Neural cell (in vitro differentiated cells): Measurements from ENCODE around the gene PPM1J. TPM values are rescaled to one million over a fixed set of nuclear protein-coding genes. Genes with fewer than 3 reads are reported as not detected.

Experiments
- H2AFZ ChIP-seq: fragments of 200-600, 300-800 bp; sonication (generic), shearing (Covaris generic); 2 replicates; pipeline ENCODE4 v1.6.0; 2014; ENCODE audit warnings: low read depth, mild to moderate bottlenecking, antibody characterized with exemption, low read length, moderate library complexity
- H3F3A ChIP-seq: fragments of 200-600 bp; shearing (Covaris generic); 2 replicates; pipeline ENCODE4 v1.6.1; 2016; ENCODE audit warnings: mild to moderate bottlenecking, moderate library complexity, mixed read lengths, antibody characterized with exemption, low read length; ENCODE audit not compliant: insufficient read depth, poor library complexity, severe bottlenecking
- H3K27ac ChIP-seq: fragments of 200-600, 300-800 bp; sonication (generic), shearing (Covaris generic); 2 replicates; pipeline ENCODE4 v1.5.1; 2014; ENCODE audit warnings: mild to moderate bottlenecking, low read length, moderate library complexity
- H3K27me3 ChIP-seq: fragments of 300-800, 200-600 bp; sonication (generic), shearing (Covaris generic); 2 replicates; pipeline ENCODE4 v1.6.0; 2014; ENCODE audit warnings: mild to moderate bottlenecking, low read depth, low read length, moderate library complexity; ENCODE audit not compliant: insufficient read depth
- H3K36me3 ChIP-seq: fragments of 300-800, 200-600 bp; sonication (generic), shearing (Covaris generic); 2 replicates; pipeline ENCODE4 v1.5.1; 2014; ENCODE audit warnings: mild to moderate bottlenecking, antibody characterized with exemption, low read length, moderate library complexity; ENCODE audit not compliant: insufficient read depth
- H3K4me2 ChIP-seq: fragments of 300-800, 200-600 bp; sonication (generic), shearing (Covaris generic); 2 replicates; pipeline ENCODE4 v1.6.0; 2014; ENCODE audit warnings: mild to moderate bottlenecking, low read length
- H3K4me3 ChIP-seq: fragments of 300-800, 200-600 bp; sonication (generic), shearing (Covaris generic); 2 replicates; pipeline ENCODE4 v1.5.1; 2014; ENCODE audit warnings: mild to moderate bottlenecking, low read length, moderate library complexity
- H3K79me2 ChIP-seq: fragments of 200-600 bp; shearing (Covaris generic); replicated peaks from 2 replicates; pipeline ENCODE4 v1.6.0; 2014; ENCODE audit warnings: mild to moderate bottlenecking, low read length, moderate library complexity; ENCODE audit not compliant: insufficient read depth
- H3K9ac ChIP-seq: fragments of 300-800, 200-600 bp; sonication (generic), shearing (Covaris generic); 2 replicates; pipeline ENCODE4 v1.6.1; 2016; ENCODE audit warnings: mild to moderate bottlenecking, low read length, mixed read lengths
- H3K9me2 ChIP-seq: fragments of 200-600 bp; shearing (Covaris generic); 2 replicates; pipeline ENCODE4 v1.6.1; 2016; ENCODE audit warnings: mild to moderate bottlenecking, low read length, mixed read lengths; ENCODE audit not compliant: insufficient read depth
- H3K9me3 ChIP-seq: fragments of 200-600, 300-800 bp; sonication (generic), shearing (Covaris generic); 2 replicates; pipeline ENCODE4 v1.6.1; 2016; ENCODE audit warnings: mild to moderate bottlenecking, mixed run types, low read length, moderate library complexity, mixed read lengths
- H4K20me1 ChIP-seq: fragments of 200-600 bp; shearing (Covaris generic); 2 replicates; pipeline ENCODE4 v1.6.1; 2016; ENCODE audit warnings: mild to moderate bottlenecking, mixed run types; ENCODE audit not compliant: insufficient read depth
- EP300 ChIP-seq: fragments of 450-650 bp; conservative IDR thresholded peaks from 2 replicates; pipeline ENCODE4 v1.6.1; 2014; ENCODE audit warnings: antibody characterized with exemption, mild to moderate bottlenecking, moderate library complexity; ENCODE audit not compliant: poor library complexity, severe bottlenecking
- EZH2 ChIP-seq: fragments of 200-600, 300-800 bp; shearing (Covaris generic), sonication (generic); IDR thresholded peaks from 2 replicates; pipeline ENCODE4 v1.6.1; 2014; ENCODE audit warnings: antibody characterized with exemption, low read length, borderline replicate concordance, mild to moderate bottlenecking; ENCODE audit not compliant: insufficient read depth, poor library complexity, severe bottlenecking
- MXI1 ChIP-seq: fragments of 450-650 bp; conservative IDR thresholded peaks from 2 replicates; pipeline ENCODE4 v1.6.1; 2014; ENCODE audit warnings: antibody characterized with exemption, mild to moderate bottlenecking; ENCODE audit not compliant: poor library complexity, severe bottlenecking
- POLR2AphosphoS5 ChIP-seq: IDR thresholded peaks from 2 replicates; pipeline ENCODE4 v1.6.1; 2012
- RAD21 ChIP-seq: fragments of 450-650 bp; conservative IDR thresholded peaks from 2 replicates; pipeline ENCODE4 v1.6.1; 2014; ENCODE audit warnings: antibody characterized with exemption, mild to moderate bottlenecking, moderate library complexity
- SMC3 ChIP-seq: fragments of 450-650 bp; conservative IDR thresholded peaks from 2 replicates; pipeline ENCODE4 v1.6.1; 2014; ENCODE audit warnings: antibody characterized with exemption, mild to moderate bottlenecking, moderate library complexity; ENCODE audit not compliant: poor library complexity
- TAF1 ChIP-seq: IDR thresholded peaks from 2 replicates; pipeline ENCODE4 v1.6.1; 2012; ENCODE audit warnings: low read depth
- polyA plus RNA-seq: library from polyadenylated mRNA; depleted of rRNA; stranded (reverse); fragments of >200 nt; gene quantifications from 2 replicates; pipeline ENCODE4 v1.2.3, GENCODE V29; 2014
- TF ChIP-seq, protein P1 (sequence below): IDR thresholded peaks from 2 replicates; pipeline ENCODE4 v1.6.1; 2012; ENCODE audit warnings: borderline replicate concordance
- TF ChIP-seq, protein P2 (sequence below): fragments of 450-650 bp; IDR thresholded peaks from 2 replicates; pipeline ENCODE4 v1.5.1; 2014; ENCODE audit warnings: antibody characterized with exemption, mild to moderate bottlenecking, moderate library complexity; ENCODE audit not compliant: poor library complexity, severe bottlenecking

PPM1J gene
- polyA plus RNA-seq, 1 donor from 2014 or later: 0.16 TPM

DNA sequence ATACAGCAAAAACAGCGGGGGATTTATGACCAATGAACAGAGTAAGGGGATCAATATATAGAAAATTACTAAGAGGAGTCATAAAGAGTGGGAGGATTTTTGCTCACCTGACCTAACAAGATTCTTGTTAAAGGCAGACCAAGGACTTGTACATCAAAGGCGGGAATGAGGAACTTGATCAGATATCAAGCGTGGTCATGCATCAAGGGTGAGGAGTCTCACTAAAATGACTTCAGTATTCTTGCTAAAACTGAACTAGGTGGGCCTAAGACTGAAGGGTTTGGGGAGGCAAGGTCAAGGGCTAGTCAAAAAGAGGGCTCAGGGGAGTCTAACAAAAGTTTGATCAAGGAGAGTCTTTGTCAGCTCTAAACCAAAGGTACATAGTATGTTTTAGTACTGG, 38.6 kb downstream of the PPM1J start:
- H3K9me2 ChIP-seq: no peaks in the 10 kb centered on the region
- H3K79me2 ChIP-seq: no peaks in the 10 kb centered on the region
- peaks cover 2% of the 10 kb centered on the region for H3K36me3 ChIP-seq
- H3K4me2 ChIP-seq: no peak overlapping the region
- no peak overlapping the region for H3K4me3 ChIP-seq
- no peaks in the 10 kb centered on the region for H3K9me3 ChIP-seq
- no peak overlapping the region for H3K27ac ChIP-seq
- H3K9ac ChIP-seq: no peak overlapping the region
- no peaks in the 10 kb centered on the region for H3F3A ChIP-seq
- H2AFZ ChIP-seq: no peak overlapping the region
- no peaks in the 10 kb centered on the region for H4K20me1 ChIP-seq
- TF ChIP-seq, protein P1, sequence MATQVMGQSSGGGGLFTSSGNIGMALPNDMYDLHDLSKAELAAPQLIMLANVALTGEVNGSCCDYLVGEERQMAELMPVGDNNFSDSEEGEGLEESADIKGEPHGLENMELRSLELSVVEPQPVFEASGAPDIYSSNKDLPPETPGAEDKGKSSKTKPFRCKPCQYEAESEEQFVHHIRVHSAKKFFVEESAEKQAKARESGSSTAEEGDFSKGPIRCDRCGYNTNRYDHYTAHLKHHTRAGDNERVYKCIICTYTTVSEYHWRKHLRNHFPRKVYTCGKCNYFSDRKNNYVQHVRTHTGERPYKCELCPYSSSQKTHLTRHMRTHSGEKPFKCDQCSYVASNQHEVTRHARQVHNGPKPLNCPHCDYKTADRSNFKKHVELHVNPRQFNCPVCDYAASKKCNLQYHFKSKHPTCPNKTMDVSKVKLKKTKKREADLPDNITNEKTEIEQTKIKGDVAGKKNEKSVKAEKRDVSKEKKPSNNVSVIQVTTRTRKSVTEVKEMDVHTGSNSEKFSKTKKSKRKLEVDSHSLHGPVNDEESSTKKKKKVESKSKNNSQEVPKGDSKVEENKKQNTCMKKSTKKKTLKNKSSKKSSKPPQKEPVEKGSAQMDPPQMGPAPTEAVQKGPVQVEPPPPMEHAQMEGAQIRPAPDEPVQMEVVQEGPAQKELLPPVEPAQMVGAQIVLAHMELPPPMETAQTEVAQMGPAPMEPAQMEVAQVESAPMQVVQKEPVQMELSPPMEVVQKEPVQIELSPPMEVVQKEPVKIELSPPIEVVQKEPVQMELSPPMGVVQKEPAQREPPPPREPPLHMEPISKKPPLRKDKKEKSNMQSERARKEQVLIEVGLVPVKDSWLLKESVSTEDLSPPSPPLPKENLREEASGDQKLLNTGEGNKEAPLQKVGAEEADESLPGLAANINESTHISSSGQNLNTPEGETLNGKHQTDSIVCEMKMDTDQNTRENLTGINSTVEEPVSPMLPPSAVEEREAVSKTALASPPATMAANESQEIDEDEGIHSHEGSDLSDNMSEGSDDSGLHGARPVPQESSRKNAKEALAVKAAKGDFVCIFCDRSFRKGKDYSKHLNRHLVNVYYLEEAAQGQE: no peak
- TF ChIP-seq POLR2AphosphoS5 (no peak), TAF1 (no peak), RAD21 (no peak), SMC3 (no peak), MXI1 (no peak), EZH2 (no peak), EP300 (no peak)
- TF ChIP-seq, protein P2, sequence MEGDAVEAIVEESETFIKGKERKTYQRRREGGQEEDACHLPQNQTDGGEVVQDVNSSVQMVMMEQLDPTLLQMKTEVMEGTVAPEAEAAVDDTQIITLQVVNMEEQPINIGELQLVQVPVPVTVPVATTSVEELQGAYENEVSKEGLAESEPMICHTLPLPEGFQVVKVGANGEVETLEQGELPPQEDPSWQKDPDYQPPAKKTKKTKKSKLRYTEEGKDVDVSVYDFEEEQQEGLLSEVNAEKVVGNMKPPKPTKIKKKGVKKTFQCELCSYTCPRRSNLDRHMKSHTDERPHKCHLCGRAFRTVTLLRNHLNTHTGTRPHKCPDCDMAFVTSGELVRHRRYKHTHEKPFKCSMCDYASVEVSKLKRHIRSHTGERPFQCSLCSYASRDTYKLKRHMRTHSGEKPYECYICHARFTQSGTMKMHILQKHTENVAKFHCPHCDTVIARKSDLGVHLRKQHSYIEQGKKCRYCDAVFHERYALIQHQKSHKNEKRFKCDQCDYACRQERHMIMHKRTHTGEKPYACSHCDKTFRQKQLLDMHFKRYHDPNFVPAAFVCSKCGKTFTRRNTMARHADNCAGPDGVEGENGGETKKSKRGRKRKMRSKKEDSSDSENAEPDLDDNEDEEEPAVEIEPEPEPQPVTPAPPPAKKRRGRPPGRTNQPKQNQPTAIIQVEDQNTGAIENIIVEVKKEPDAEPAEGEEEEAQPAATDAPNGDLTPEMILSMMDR: no peak
- H3K27me3 ChIP-seq: no peaks in the 10 kb centered on the region

DNA sequence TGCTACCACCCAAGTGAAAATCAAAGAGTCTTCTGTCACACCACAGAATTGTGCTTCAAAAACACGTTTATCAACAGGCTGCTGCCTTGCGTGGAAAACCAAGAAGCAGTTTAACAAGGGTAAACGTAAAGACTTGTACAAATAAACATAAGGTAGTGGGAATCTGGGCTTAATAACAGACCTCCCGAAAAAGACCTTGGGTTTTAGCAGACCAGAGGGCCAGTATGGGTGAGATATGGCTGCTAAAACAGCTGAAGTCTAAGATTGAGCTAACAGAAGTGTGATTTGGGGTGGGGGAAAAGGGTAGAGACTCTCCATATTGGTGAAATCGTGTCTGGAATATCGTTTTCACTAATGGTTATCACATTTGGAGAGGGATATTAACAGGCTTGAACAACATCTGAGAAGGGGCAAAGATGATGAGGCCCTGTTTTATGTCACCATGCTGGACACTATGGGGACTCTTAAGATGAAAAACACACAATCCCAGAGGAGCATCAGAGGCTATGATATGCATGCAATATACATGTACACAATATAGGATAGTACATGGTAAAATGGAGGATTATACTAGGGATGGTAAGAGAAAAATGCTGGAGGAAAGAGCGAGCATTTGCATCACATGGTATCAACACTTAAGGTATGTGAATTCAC, 39.3 kb downstream of the PPM1J start:
- H3K9ac ChIP-seq: peak overlapping the region; percentile 61
- H2AFZ ChIP-seq: no peak overlapping the region
- TF ChIP-seq, protein P1: no peak
- TF ChIP-seq EZH2 (no peak), POLR2AphosphoS5 (no peak), RAD21 (no peak), MXI1 (no peak), TAF1 (no peak)
- H3K4me2 ChIP-seq: peak overlapping the region; percentile 33
- peak overlapping the region; percentile 74 for H3K4me3 ChIP-seq
- peaks cover 5% of the 10 kb centered on the region for H3K36me3 ChIP-seq
- H3K79me2 ChIP-seq: no peaks in the 10 kb centered on the region
- no peaks in the 10 kb centered on the region for H3F3A ChIP-seq
- no peak overlapping the region for H3K27ac ChIP-seq
- H4K20me1 ChIP-seq: no peaks in the 10 kb centered on the region
- no peaks in the 10 kb centered on the region for H3K9me3 ChIP-seq
- no peaks in the 10 kb centered on the region for H3K27me3 ChIP-seq
- H3K9me2 ChIP-seq: no peaks in the 10 kb centered on the region
